B cell (primary cell): ENCODE results near the gene MPC1.

ENCODE experiments used
- EZH2 ChIP-seq: IDR thresholded peaks from 2 replicates; pipeline ENCODE4 v1.6.1; 2012; ENCODE audit warnings: borderline replicate concordance, low read depth, mild to moderate bottlenecking, moderate library complexity, low read length; ENCODE audit not compliant: insufficient read depth, poor library complexity, severe bottlenecking
- TF ChIP-seq, protein P1 (sequence below): fragments of 200-600 bp; IDR thresholded peaks from one replicate; pipeline ENCODE4 v1.8.0; 2022; ENCODE audit warnings: antibody characterized with exemption, mild to moderate bottlenecking

DNA sequence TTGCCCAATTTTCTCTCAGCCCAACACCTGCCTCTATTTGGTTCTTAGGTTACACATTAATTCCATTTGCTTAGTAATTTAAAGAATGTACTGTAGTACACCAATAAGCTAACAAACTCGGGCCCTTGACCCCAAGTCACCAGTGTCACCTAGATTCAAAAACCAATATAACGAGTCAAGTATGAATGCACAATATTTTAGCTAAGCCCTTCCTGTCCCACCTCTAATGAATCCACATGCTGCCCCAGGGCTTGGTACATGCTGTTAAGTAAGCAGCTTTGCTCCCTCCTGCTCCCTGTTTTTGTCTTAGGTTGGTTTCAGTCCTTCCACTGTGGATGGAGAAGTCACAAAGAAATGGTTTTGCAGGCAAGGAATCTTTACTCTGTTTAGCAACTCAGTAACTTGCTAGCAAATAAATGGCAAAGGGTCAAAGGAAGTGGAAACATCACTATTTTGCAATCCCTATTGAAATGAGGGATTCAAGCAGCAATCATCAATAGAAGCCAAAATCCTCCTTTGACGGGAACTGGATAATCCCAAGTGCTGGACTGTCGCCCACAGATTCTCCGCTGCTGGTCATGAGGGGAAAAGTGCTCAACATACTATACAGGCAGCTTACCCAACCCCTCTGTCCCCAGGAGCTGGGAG lies 5.0 kb upstream of the MPC1 start:
- TF ChIP-seq, protein P1, sequence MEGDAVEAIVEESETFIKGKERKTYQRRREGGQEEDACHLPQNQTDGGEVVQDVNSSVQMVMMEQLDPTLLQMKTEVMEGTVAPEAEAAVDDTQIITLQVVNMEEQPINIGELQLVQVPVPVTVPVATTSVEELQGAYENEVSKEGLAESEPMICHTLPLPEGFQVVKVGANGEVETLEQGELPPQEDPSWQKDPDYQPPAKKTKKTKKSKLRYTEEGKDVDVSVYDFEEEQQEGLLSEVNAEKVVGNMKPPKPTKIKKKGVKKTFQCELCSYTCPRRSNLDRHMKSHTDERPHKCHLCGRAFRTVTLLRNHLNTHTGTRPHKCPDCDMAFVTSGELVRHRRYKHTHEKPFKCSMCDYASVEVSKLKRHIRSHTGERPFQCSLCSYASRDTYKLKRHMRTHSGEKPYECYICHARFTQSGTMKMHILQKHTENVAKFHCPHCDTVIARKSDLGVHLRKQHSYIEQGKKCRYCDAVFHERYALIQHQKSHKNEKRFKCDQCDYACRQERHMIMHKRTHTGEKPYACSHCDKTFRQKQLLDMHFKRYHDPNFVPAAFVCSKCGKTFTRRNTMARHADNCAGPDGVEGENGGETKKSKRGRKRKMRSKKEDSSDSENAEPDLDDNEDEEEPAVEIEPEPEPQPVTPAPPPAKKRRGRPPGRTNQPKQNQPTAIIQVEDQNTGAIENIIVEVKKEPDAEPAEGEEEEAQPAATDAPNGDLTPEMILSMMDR = no peak
- no peak for TF ChIP-seq EZH2
